CD4-positive, alpha-beta T cell (primary cell): ENCODE results near the gene RFC2. TPM values are rescaled to one million over a fixed set of nuclear protein-coding genes. Genes with fewer than 3 reads are reported as not detected.

ENCODE experiments used
- ATAC-seq: fragments of 200-7000 bp; cut with Tn5 transposase; one replicate; pipeline ENCODE4 v1.10.0; 2022; ENCODE audit warnings: mild to moderate bottlenecking; ENCODE audit not compliant: poor library complexity
- CTCF ChIA-PET: fragments of 350-600 bp; sonication (Branson Sonifier 250); formaldehyde crosslinking; loops from one replicate; lab custom pipeline; 2021; ENCODE audit warnings: antibody characterized with exemption, inconsistent platforms; lab: Charles Lee
- POLR2A ChIA-PET: fragments of 350-600 bp; sonication (Branson Sonifier 250); formaldehyde crosslinking; loops from one replicate; lab custom pipeline; 2021; ENCODE audit warnings: antibody characterized with exemption, inconsistent platforms; lab: Charles Lee
- DNase-seq, 14 experiments: peaks; one replicate each; pipeline ENCODE4 v3.0.0-alpha.2; 2013 to 2020; ENCODE audit warnings: mixed read lengths in 2 of 14
- H3K27ac ChIP-seq, 2 donors: one replicate each; pipeline versions ENCODE4 v1.5.1 to v1.7.0; 2013; ENCODE audit warnings: low read length in 2 of 2, low read depth in 1 of 2, mild to moderate bottlenecking in 1 of 2
- H3K27me3 ChIP-seq, 2 experiments: 1 replicate in 1 of 2; 2 replicates in 1 of 2; pipeline versions ENCODE4 v1.6.1 to v1.7.0; 2013; ENCODE audit warnings: low read length in 2 of 2, control low read depth in 1 of 2, mild to moderate bottlenecking in 1 of 2, moderate library complexity in 1 of 2; ENCODE audit not compliant: insufficient read depth in 2 of 2, control insufficient read depth in 1 of 2
- H3K36me3 ChIP-seq: one replicate; pipeline ENCODE4 v1.6.1; 2013; ENCODE audit warnings: low read length, control low read depth; ENCODE audit not compliant: insufficient read depth
- H3K4me1 ChIP-seq: one replicate; pipeline ENCODE4 v1.6.1; 2013; ENCODE audit warnings: low read length, control low read depth; ENCODE audit not compliant: insufficient read depth
- H3K4me3 ChIP-seq: one replicate; pipeline ENCODE4 v1.5.1; 2013; ENCODE audit warnings: mild to moderate bottlenecking, low read length, moderate library complexity
- H3K9me3 ChIP-seq, 2 experiments: 1 replicate in 1 of 2; 2 replicates in 1 of 2; pipeline versions ENCODE4 v1.6.1 to v1.7.0; 2013; ENCODE audit warnings: low read length in 2 of 2, mild to moderate bottlenecking in 2 of 2, control low read depth in 1 of 2, moderate library complexity in 1 of 2; ENCODE audit not compliant: control insufficient read depth in 1 of 2, insufficient read depth in 1 of 2
- H3K27ac Mint-ChIP-seq: one replicate; pipeline ENCODE4 v1.8.0; 2020; ENCODE audit warnings: mixed read lengths
- H3K27me3 Mint-ChIP-seq: one replicate; pipeline ENCODE4 v1.8.0; 2021; ENCODE audit warnings: mixed read lengths
- H3K36me3 Mint-ChIP-seq: one replicate; pipeline ENCODE4 v1.8.0; 2021; ENCODE audit warnings: low read depth, mixed read lengths
- H3K4me1 Mint-ChIP-seq: one replicate; pipeline ENCODE4 v1.8.0; 2021; ENCODE audit warnings: low read depth, mixed read lengths
- H3K4me3 Mint-ChIP-seq: one replicate; pipeline ENCODE4 v1.8.0; 2020; ENCODE audit warnings: mild to moderate bottlenecking, mixed read lengths
- H3K9me3 Mint-ChIP-seq: one replicate; pipeline ENCODE4 v1.8.0; 2020; ENCODE audit warnings: mixed read lengths
- CTCF ChIP-seq: fragments of 200-600 bp; IDR thresholded peaks from one replicate; pipeline ENCODE4 v1.8.0; 2022; ENCODE audit warnings: antibody characterized with exemption, mild to moderate bottlenecking
- intact Hi-C, 2 experiments: fragments of 100-400 bp; cut with DNase I in 1 of 2; cut with micrococcal nuclease in 1 of 2; formaldehyde crosslinking; loops; one replicate each; pipeline versions ENCODE4 v1.15.1 to v1.9.0; 2023 to 2025; cut with DNase I, micrococcal nuclease
- total RNA-seq, 174 experiments: library from RNA in 2 of 174; stranded (reverse) in 2 of 174; gene quantifications; one replicate each; pipeline ENCODE4 v1.2.3 and lab custom pipeline; 2021 to 2026

Gene RFC2
- total RNA-seq, 2 experiments from 2014 or later = 8.5 to 9.6 TPM

GRCh38 chr7:74263399-74264120 is 9.4 kb upstream of the RFC2 start:
- Histone ChIP-seq H3K4me3 (no peak overlapping the region), H3K27me3 (no peaks in the 10 kb centered on the region), H3K9me3 (no peaks in the 10 kb centered on the region), H3K36me3 (no peaks in the 10 kb centered on the region), H3K4me1 (no peaks in the 10 kb centered on the region), H3K27ac (no peak overlapping the region)
- Mint-ChIP-seq H3K4me3 (no peak overlapping the region), H3K4me1 (no peaks in the 10 kb centered on the region), H3K9me3 (no peaks in the 10 kb centered on the region), H3K27me3 (peaks cover 9% of the 10 kb centered on the region), H3K36me3 (no peaks in the 10 kb centered on the region), H3K27ac (no peak overlapping the region)
- ChIA-PET POLR2A (no interaction called here), CTCF (no interaction called here)
- DNase-seq (no peak), ATAC-seq (no peak)
- intact Hi-C loops = no loop called here
- no peak for TF ChIP-seq CTCF

- Mint-ChIP-seq H3K4me1 (no peaks in the 10 kb centered on the region), H3K4me3 (no peak overlapping the region), H3K36me3 (no peaks in the 10 kb centered on the region), H3K9me3 (no peaks in the 10 kb centered on the region), H3K27me3 (peaks cover 5% of the 10 kb centered on the region), H3K27ac (no peak overlapping the region)
- Histone ChIP-seq H3K4me1 (no peaks in the 10 kb centered on the region), H3K27ac (no peak overlapping the region), H3K4me3 (no peak overlapping the region), H3K36me3 (no peaks in the 10 kb centered on the region), H3K27me3 (no peaks in the 10 kb centered on the region), H3K9me3 (no peaks in the 10 kb centered on the region)
- intact Hi-C loops = no loop called here
- ChIA-PET CTCF (interaction anchor here (0.7 kb wide), 1 partner anchor 1341 kb away, joined by 4 read pairs; no protein-coding TSS in a partner anchor), POLR2A (no interaction called here)
- no peak for TF ChIP-seq CTCF
- ATAC-seq = no peak
- no peak for DNase-seq
These were observed 8.6 kb upstream of the RFC2 start for GRCh38 chr7:74262639-74263398.

- ATAC-seq (no peak), DNase-seq (no peak)
- Histone ChIP-seq H3K36me3 (no peaks in the 10 kb centered on the region), H3K4me1 (peaks cover 19% of the 10 kb centered on the region), H3K27me3 (no peaks in the 10 kb centered on the region), H3K4me3 (no peak overlapping the region), H3K9me3 (no peaks in the 10 kb centered on the region), H3K27ac (no peak overlapping the region)
- intact Hi-C loops = no loop called here
- H3K4me1 Mint-ChIP-seq = peaks cover 19% of the 10 kb centered on the region
- CTCF ChIA-PET = no interaction called here
- no peaks in the 10 kb centered on the region for H3K9me3 Mint-ChIP-seq
- peaks cover 8% of the 10 kb centered on the region for H3K36me3 Mint-ChIP-seq
- TF ChIP-seq CTCF = no peak
- POLR2A ChIA-PET = no interaction called here
- no peak overlapping the region for H3K4me3 Mint-ChIP-seq
- no peak overlapping the region for H3K27ac Mint-ChIP-seq
- H3K27me3 Mint-ChIP-seq = no peaks in the 10 kb centered on the region
These were observed 4.4 kb upstream of the RFC2 start for GRCh38 chr7:74258639-74259038.
